Activated B cell treated with CpG ODN at 0.5 μM for 24 hours (primary cell): ENCODE measurements around the gene DENND5B. TPM values are rescaled to one million over a fixed set of nuclear protein-coding genes. Genes with fewer than 3 reads are reported as not detected.

Source experiments
- ATAC-seq: fragments of 200-7000 bp; cut with Tn5 transposase; one replicate; pipeline ENCODE4 v1.10.0; 2021; ENCODE audit warnings: low read depth, mild to moderate bottlenecking, moderate library complexity
- CTCF ChIA-PET: fragments of 350-600 bp; sonication (Branson Sonifier 250); formaldehyde crosslinking; loops from one replicate; lab custom pipeline; 2021; ENCODE audit warnings: antibody characterized with exemption; lab: Charles Lee
- POLR2A ChIA-PET: fragments of 350-600 bp; sonication (Branson Sonifier 250); formaldehyde crosslinking; loops from one replicate; lab custom pipeline; 2021; ENCODE audit warnings: antibody characterized with exemption; lab: Charles Lee
- DNase-seq: peaks from one replicate; pipeline ENCODE4 v3.0.0; 2022
- H3K27ac Mint-ChIP-seq: one replicate; pipeline ENCODE4 v1.8.0; 2020; ENCODE audit warnings: mixed read lengths
- H3K27me3 Mint-ChIP-seq: one replicate; pipeline ENCODE4 v1.8.0; 2021; ENCODE audit warnings: mixed read lengths
- H3K36me3 Mint-ChIP-seq: one replicate; pipeline ENCODE4 v1.8.0; 2021; ENCODE audit warnings: low read depth, mixed read lengths
- H3K4me1 Mint-ChIP-seq: one replicate; pipeline ENCODE4 v1.8.0; 2021; ENCODE audit warnings: mixed read lengths
- H3K4me3 Mint-ChIP-seq: one replicate; pipeline ENCODE4 v1.8.0; 2020; ENCODE audit warnings: mild to moderate bottlenecking, mixed read lengths
- H3K9me3 Mint-ChIP-seq: one replicate; pipeline ENCODE4 v1.8.0; 2020; ENCODE audit warnings: mixed read lengths
- CTCF ChIP-seq: fragments of 200-600 bp; IDR thresholded peaks from one replicate; pipeline ENCODE4 v1.8.0; 2022; ENCODE audit warnings: antibody characterized with exemption, mild to moderate bottlenecking
- intact Hi-C: fragments of 100-400 bp; cut with micrococcal nuclease; formaldehyde crosslinking; loops from one replicate; pipeline ENCODE4 v1.15.1; 2024
- total RNA-seq: library from RNA; stranded (reverse); gene quantifications from 2 replicates; pipeline ENCODE4 v1.2.3, GENCODE V29; 2022

The DENND5B gene
- total RNA-seq, 1 donor from 2014 or later: 64.1 TPM

GRCh38 chr12:31371256-31371620 is 219.7 kb downstream of the DENND5B start:
- H3K27me3 Mint-ChIP-seq: no peaks in the 10 kb centered on the region
- ATAC-seq (no peak), DNase-seq (no peak)
- H3K4me3 Mint-ChIP-seq: no peak overlapping the region
- CTCF ChIA-PET: interaction anchor here (1.0 kb wide), 1 partner anchor 42 kb away, joined by 3 read pairs; no protein-coding TSS in a partner anchor
- POLR2A ChIA-PET: no interaction called here
- no peak for TF ChIP-seq CTCF
- H3K36me3 Mint-ChIP-seq: no peaks in the 10 kb centered on the region
- no peak overlapping the region for H3K27ac Mint-ChIP-seq
- H3K9me3 Mint-ChIP-seq: no peaks in the 10 kb centered on the region
- intact Hi-C loops: no loop called here
- no peaks in the 10 kb centered on the region for H3K4me1 Mint-ChIP-seq

GRCh38 chr12:31370531-31371255 is 220.2 kb downstream of the DENND5B start:
- H3K36me3 Mint-ChIP-seq: no peaks in the 10 kb centered on the region
- CTCF ChIA-PET: interaction anchor here (1.0 kb wide), 1 partner anchor 42 kb away, joined by 3 read pairs; no protein-coding TSS in a partner anchor
- H3K27ac Mint-ChIP-seq: no peak overlapping the region
- TF ChIP-seq CTCF: no peak
- H3K9me3 Mint-ChIP-seq: no peaks in the 10 kb centered on the region
- ATAC-seq: no peak
- POLR2A ChIA-PET: no interaction called here
- H3K4me1 Mint-ChIP-seq: no peaks in the 10 kb centered on the region
- H3K4me3 Mint-ChIP-seq: no peak overlapping the region
- intact Hi-C loops: no loop called here
- H3K27me3 Mint-ChIP-seq: no peaks in the 10 kb centered on the region
- DNase-seq: no peak

GRCh38 chr12:31369712-31370521 is 221.0 kb downstream of the DENND5B start:
- Mint-ChIP-seq H3K4me1 (no peaks in the 10 kb centered on the region), H3K27ac (no peak overlapping the region), H3K9me3 (no peaks in the 10 kb centered on the region), H3K4me3 (no peak overlapping the region), H3K27me3 (no peaks in the 10 kb centered on the region), H3K36me3 (no peaks in the 10 kb centered on the region)
- ATAC-seq (no peak), DNase-seq (no peak)
- ChIA-PET POLR2A (no interaction called here), CTCF (no interaction called here)
- no peak for TF ChIP-seq CTCF
- intact Hi-C loops: loop anchor here (10.0 kb wide), 1 partner anchor 255 kb away; no protein-coding TSS in a partner anchor

- Mint-ChIP-seq H3K36me3 (no peaks in the 10 kb centered on the region), H3K27me3 (no peaks in the 10 kb centered on the region), H3K27ac (no peak overlapping the region), H3K4me1 (no peaks in the 10 kb centered on the region), H3K4me3 (no peak overlapping the region), H3K9me3 (no peaks in the 10 kb centered on the region)
- intact Hi-C loops: loop anchor here (10.0 kb wide), 1 partner anchor 254 kb away; no protein-coding TSS in a partner anchor
- ChIA-PET CTCF (no interaction called here), POLR2A (no interaction called here)
- no peak for DNase-seq
- TF ChIP-seq CTCF: no peak
- ATAC-seq: no peak
These were observed 222.1 kb downstream of the DENND5B start for GRCh38 chr12:31368666-31369361.
